ENCODE results near the gene ERGIC1. TPM values are rescaled to one million over a fixed set of nuclear protein-coding genes. Genes with fewer than 3 reads are reported as not detected.

Gene ERGIC1
- total RNA-seq, 1 experiment from 2014 or later, result 77.0 TPM

- Histone ChIP-seq H3K4ac (ENCODE audit: low read depth, low read length) (no peak overlapping the region), H4K5ac (ENCODE audit: insufficient read length, low read depth, low read length) (no peak overlapping the region), H3K23me2 (ENCODE audit: insufficient read length, low read depth, low read length, poor library complexity, severe bottlenecking) (no peaks in the 10 kb centered on the region), H2BK120ac (ENCODE audit: low read depth, low read length, poor library complexity, severe bottlenecking) (no peak overlapping the region), H4K8ac (replicated peaks; ENCODE audit: insufficient read length, low read depth, low read length) (no peak overlapping the region), H2BK15ac (ENCODE audit: low read depth, low read length) (no peak overlapping the region), H3K18ac (ENCODE audit: insufficient read length, low read depth, low read length) (no peak overlapping the region), H3K56ac (ENCODE audit: insufficient read length, low read depth, low read length) (no peak overlapping the region), H3K9ac (ENCODE audit: extremely low read depth, insufficient read length, low read length) (no peak overlapping the region), H2AFZ (ENCODE audit: low read length) (no peak overlapping the region), H3T11ph (ENCODE audit: low read length) (no peak overlapping the region), H3K14ac (ENCODE audit: insufficient read depth, low read length) (no peak overlapping the region), H3K4me1 (ENCODE audit: insufficient read depth, low read length) (no peaks in the 10 kb centered on the region), H2BK12ac (ENCODE audit: insufficient read length, low read depth, low read length) (no peak overlapping the region), H3K79me1 (ENCODE audit: insufficient read depth, low read depth, low read length, poor library complexity, severe bottlenecking) (no peaks in the 10 kb centered on the region), H4K91ac (ENCODE audit: insufficient read length, low read depth, low read length) (no peak overlapping the region), H2BK20ac (ENCODE audit: low read depth, low read length, poor library complexity, severe bottlenecking) (no peak overlapping the region), H2AK5ac (ENCODE audit: insufficient read length, low read length) (no peak overlapping the region), H3K9me3 (ENCODE audit: control insufficient read depth, low read depth, low read length) (no peaks in the 10 kb centered on the region), H3K79me2 (ENCODE audit: insufficient read depth, low read length) (no peaks in the 10 kb centered on the region), H3K4me2 (ENCODE audit: insufficient read depth, insufficient read length, low read length) (no peak overlapping the region), H2BK5ac (ENCODE audit: insufficient read length, low read length) (no peak overlapping the region), H3K27ac (ENCODE audit: insufficient read length, low read depth, low read length) (no peak overlapping the region), H3K27me3 (ENCODE audit: insufficient read depth, low read length) (no peaks in the 10 kb centered on the region), H3K23ac (ENCODE audit: insufficient read length, low read depth, low read length) (no peak overlapping the region), H4K20me1 (ENCODE audit: control insufficient read depth, insufficient read depth, insufficient read length) (no peaks in the 10 kb centered on the region)
- Mint-ChIP-seq H3K9me3 (no peaks in the 10 kb centered on the region), H3K27me3 (ENCODE audit: low read depth) (no peaks in the 10 kb centered on the region), H3K4me3 (no peak overlapping the region), H3K36me3 (ENCODE audit: insufficient read depth in 1 of 3, low read depth in 3 of 3) (peaks cover 13 to 50% (median 46%) of the 10 kb centered on the region in 3 experiments), H3K4me1 (no peaks in the 10 kb centered on the region), H3K27ac (no peak overlapping the region; a peak in 3 of 7 replicates)
- no CpG with 5 or more reads among the region's 9 CpGs for WGBS (ENCODE audit: extremely low coverage, insufficient read length, low lambda C conversion rate)
- DNase-seq, result no peak
- TF ChIP-seq CTCF (conservative IDR thresholded peaks at IDR 0.05), result no peak
Observed at GRCh38 chr5:172925336-172925948, 91.4 kb downstream of the ERGIC1 start.

Measured in H9 (cell line).